ENCODE measurements around the gene LRSAM1.

LRSAM1 gene

DNA sequence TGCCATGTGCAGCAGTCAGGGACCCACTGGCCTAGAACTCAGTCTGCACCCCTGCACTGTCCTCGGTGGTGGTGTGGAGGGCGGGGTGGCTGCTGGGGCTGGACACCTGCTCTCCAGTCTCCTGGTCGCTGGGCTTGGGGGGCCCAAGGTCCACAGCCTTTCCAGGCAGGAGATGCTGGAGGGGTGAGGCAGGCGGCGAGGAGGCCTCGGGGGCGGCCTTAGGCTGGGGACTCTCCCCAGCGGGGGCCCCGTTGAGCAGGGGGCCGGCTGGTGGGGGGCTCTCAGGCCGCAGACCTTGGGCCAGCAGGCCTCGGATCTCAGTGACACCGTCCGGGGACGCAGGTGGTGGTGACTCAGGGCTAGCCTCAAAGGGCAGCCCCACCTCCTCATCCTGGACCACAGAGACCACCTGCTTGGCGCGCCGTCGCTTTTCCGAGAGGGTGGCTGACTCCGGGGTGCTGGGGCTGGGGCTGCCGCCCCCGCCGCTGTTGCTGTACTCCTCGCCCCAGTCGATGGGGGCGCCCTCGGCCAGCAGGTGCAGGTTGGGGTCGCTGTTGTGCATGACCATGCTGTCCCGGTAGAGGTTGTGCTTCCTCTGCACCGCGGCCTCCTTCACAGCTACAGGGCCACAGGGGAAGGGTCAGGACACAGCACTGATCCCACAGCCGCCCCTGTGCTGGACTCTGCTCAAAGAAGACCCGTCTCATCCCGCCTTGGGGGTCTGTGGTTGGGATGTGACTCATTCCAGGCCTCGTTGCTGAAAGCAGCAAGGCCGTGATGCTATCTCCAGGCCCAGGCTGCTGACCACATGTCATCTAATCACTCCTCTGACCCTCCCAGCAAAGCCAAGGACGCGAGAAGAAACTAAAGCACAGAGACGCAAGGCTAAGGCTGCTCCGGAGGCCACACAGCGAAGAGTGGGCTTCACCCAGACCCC, 55.8 kb downstream of the LRSAM1 start:
- TF ChIP-seq POLR2AphosphoS5 (IDR thresholded peaks at IDR 0.05; ENCODE audit: low read depth, low read length): no peak
- TF ChIP-seq PAX5 (IDR thresholded peaks at IDR 0.05; ENCODE audit: insufficient read depth, low read length, severe bottlenecking): no peak
- TF ChIP-seq SPI1 (IDR thresholded peaks at IDR 0.05; ENCODE audit: low read depth, low read length): no peak
- no peak for TF ChIP-seq POLR2A (IDR thresholded peaks at IDR 0.05; ENCODE audit: low read depth, low read length)
- no peak for TF ChIP-seq POU2F2 (IDR thresholded peaks at IDR 0.05; ENCODE audit: low read depth, low read length)
- no peak for TF ChIP-seq TAF1 (IDR thresholded peaks at IDR 0.05; ENCODE audit: low read depth, low read length)
- DNase-seq (ENCODE audit: insufficient read length, low spot score) (no peak), FAIRE-seq (no peak)

DNA sequence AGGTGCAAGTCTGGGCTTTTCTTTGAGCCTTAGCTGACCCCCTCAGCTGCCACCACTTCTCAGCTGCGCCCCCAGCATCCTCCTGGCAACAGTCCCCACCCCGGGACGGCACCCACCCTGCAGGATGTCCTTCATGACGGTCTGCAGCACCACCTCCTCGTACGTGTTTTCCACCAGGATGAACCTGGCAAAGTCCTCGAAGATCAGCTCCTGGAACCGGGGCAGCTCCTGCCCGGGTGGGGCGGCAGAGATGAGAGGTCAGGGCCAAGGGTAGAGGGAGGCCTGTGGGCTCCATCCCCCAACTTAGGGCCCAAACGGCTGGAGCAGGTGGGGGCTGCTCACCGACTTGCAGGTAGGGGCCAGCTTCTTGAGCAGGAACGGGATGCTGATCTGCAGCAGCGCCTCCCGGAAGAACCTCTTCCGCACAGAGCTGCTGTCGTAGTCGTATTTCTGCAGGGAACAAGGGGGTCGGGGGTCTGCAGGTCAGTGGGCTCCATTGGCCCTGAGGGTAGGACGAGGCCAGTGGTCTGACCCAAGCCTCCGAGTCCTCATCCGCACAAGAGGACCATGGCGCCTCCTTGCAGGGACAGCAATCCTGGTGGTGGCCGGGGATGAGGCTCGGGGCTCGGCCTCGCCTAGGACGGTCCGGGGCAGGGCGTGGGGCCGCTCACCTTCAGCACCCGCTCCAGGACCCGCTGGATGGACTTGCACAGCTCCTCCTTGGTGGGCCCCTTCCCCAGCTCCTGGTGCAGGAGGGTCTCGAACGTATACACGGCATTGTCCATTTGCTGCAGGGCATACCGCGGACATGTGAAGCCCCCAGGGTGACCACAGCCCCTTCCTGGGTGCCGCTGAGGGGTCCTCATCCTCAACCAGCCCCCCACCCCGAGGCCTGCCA, 56.7 kb downstream of the LRSAM1 start:
- no peak for FAIRE-seq
- no peak for TF ChIP-seq SPI1 (IDR thresholded peaks at IDR 0.05; ENCODE audit: low read depth, low read length)
- no peak for TF ChIP-seq POU2F2 (IDR thresholded peaks at IDR 0.05; ENCODE audit: low read depth, low read length)
- TF ChIP-seq TAF1 (IDR thresholded peaks at IDR 0.05; ENCODE audit: low read depth, low read length): no peak
- no peak for TF ChIP-seq POLR2A (IDR thresholded peaks at IDR 0.05; ENCODE audit: low read depth, low read length)
- no peak for TF ChIP-seq POLR2AphosphoS5 (IDR thresholded peaks at IDR 0.05; ENCODE audit: low read depth, low read length)
- TF ChIP-seq PAX5 (IDR thresholded peaks at IDR 0.05; ENCODE audit: insufficient read depth, low read length, severe bottlenecking): no peak
- no peak for DNase-seq (ENCODE audit: insufficient read length, low spot score)

DNA sequence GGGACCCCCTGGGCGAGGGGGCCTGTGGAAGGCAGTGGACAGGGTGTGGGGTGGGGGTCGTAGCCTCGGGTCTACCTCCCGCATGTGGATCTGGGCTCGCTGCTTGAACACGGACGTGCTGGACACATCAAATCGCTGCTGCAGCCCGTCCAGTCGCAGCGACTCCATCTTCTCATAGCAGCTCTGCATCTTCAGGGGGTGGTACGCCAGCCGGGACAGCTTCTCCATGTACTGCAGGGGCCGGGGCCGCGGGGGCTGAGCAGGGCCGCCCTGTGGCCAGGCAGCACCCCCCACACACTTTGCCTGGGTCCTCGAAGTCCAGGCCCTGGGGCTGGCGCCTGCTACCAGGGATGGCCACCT, 57.6 kb downstream of the LRSAM1 start:
- TF ChIP-seq PAX5 (IDR thresholded peaks at IDR 0.05; ENCODE audit: insufficient read depth, low read length, severe bottlenecking) (no peak), POLR2A (IDR thresholded peaks at IDR 0.05; ENCODE audit: low read depth, low read length) (no peak), POLR2AphosphoS5 (IDR thresholded peaks at IDR 0.05; ENCODE audit: low read depth, low read length) (no peak), SPI1 (IDR thresholded peaks at IDR 0.05; ENCODE audit: low read depth, low read length) (no peak), POU2F2 (IDR thresholded peaks at IDR 0.05; ENCODE audit: low read depth, low read length) (no peak), TAF1 (IDR thresholded peaks at IDR 0.05; ENCODE audit: low read depth, low read length) (no peak)
- FAIRE-seq: no peak
- no peak for DNase-seq (ENCODE audit: insufficient read length, low spot score)

DNA sequence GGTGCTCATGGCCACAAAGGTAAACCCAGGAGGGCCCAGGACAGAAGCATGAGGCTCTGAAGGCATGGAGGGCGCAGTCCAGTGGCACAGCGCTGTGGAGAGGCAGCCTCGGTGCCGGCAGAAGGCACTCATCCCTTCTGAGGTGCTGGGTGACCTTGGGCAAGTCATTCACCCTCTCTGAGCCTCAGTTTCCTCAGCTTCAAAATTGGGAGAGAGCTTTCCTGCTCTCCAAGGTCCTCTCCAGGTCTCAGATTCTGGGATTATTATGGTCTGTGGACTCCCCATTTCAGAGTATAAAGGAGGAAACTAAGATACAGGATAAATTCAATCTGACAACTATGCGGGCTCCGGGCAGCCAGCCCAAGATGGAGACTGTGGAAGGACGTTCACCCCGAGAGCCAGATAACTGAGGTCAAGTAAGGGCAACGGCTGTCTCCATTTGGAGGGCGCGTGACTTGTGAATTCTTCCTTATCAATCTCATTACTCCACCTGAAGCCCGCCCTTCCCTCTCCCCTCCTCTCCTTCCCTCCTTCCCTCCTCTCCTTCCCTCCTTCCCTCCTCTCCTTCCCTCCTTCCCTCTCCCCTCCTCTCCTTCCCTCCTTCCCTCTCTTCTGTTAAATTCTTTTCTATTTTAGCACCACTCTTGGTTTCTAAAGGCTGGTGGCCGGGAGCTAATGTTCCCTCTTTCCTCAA, 58.1 kb downstream of the LRSAM1 start:
- TF ChIP-seq POLR2AphosphoS5 (IDR thresholded peaks at IDR 0.05; ENCODE audit: low read depth, low read length) (no peak), TAF1 (IDR thresholded peaks at IDR 0.05; ENCODE audit: low read depth, low read length) (no peak), SPI1 (IDR thresholded peaks at IDR 0.05; ENCODE audit: low read depth, low read length) (no peak), POLR2A (IDR thresholded peaks at IDR 0.05; ENCODE audit: low read depth, low read length) (no peak), POU2F2 (IDR thresholded peaks at IDR 0.05; ENCODE audit: low read depth, low read length) (no peak), PAX5 (IDR thresholded peaks at IDR 0.05; ENCODE audit: insufficient read depth, low read length, severe bottlenecking) (no peak)
- no peak for DNase-seq (ENCODE audit: insufficient read length, low spot score)
- FAIRE-seq: no peak

DNA sequence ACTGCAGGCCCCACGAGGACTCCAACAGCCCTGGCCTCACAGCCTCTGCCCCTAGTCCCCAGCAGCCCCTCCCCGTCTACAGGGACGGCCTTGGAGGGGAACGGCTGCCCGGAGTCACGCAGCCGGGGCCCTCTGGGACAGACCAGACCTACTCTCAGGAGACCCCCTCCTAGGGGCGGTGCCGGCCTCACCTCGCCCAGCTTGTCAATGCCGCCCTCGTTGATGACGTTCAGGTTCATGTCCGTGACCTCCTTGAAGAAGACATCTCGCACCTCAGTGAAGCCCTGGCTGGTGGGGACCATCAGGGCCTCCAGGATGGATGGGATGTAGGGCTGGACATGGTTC, 58.6 kb downstream of the LRSAM1 start:
- DNase-seq (ENCODE audit: insufficient read length, low spot score) (no peak), FAIRE-seq (no peak)

DNA sequence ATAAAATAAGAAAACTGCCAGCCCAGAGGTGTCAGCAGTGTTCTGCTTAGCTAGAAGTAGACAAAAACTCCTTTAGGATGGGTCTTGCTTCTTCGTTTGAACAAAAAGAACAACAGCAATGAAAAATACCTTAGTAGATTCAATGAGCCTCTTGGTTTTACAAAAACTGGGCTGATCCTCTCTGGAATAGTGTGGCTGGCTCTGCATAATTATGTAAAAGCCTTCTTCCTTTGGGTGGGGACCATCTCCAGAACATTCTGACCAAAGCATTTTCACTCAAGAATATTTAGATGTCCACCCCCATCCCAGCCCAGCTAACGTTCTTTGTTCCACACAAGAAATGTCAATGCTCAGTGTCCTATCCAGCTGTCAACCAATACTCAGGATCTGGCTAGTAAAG, 63.2 kb downstream of the LRSAM1 start:
- FAIRE-seq (no peak), DNase-seq (ENCODE audit: insufficient read length, low spot score) (no peak)
- TF ChIP-seq POU2F2 (IDR thresholded peaks at IDR 0.05; ENCODE audit: low read depth, low read length) (no peak), POLR2A (IDR thresholded peaks at IDR 0.05; ENCODE audit: low read depth, low read length) (no peak), SPI1 (IDR thresholded peaks at IDR 0.05; ENCODE audit: low read depth, low read length) (no peak)

More for the DNA sequence above, 58.6 kb downstream of the LRSAM1 start:
- TF ChIP-seq POLR2A (IDR thresholded peaks at IDR 0.05; ENCODE audit: low read depth, low read length) (no peak), POU2F2 (IDR thresholded peaks at IDR 0.05; ENCODE audit: low read depth, low read length) (no peak), TAF1 (IDR thresholded peaks at IDR 0.05; ENCODE audit: low read depth, low read length) (no peak)

DNA sequence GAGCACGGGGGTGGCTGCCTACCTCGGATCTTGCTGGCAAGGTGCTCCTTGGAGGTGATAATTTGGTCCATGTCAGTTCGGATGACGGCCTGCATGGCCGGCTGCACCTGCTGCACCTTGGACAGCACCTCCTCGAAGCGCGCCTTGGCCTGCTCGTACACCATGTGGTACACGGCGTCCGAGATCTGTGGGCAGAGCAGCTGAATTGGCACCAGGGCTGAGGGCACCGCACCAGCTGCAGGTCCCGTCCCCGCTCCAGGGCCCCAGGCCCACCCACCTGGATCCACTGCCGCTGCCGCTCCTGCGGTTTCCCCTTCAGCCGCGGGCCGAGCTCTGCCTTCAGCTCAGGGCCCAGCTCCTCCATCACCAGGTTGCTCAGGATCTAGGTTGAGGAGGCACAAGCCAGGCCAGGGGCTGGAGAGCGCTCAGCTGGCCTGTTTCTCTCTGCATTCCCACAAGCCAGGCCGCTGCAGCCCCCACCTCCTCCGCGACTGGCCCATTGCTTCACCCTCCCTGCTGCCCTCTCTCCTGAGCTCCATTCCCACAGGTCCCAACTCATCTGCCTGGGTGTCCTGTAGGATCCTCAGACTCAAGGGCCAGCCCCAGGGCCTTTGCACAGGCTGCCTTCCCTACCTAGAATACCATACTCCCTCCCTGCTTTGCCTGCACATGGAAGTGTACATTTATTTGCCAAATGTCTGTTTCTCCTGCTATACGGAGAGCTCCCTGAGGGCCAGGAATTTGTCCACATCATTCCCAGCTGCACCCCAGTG, 65.7 kb downstream of the LRSAM1 start:
- DNase-seq (ENCODE audit: insufficient read length, low spot score): no peak
- TF ChIP-seq POU2F2 (IDR thresholded peaks at IDR 0.05; ENCODE audit: low read depth, low read length): no peak
- no peak for TF ChIP-seq TAF1 (IDR thresholded peaks at IDR 0.05; ENCODE audit: low read depth, low read length)
- no peak for TF ChIP-seq POLR2A (IDR thresholded peaks at IDR 0.05; ENCODE audit: low read depth, low read length)
- no peak for TF ChIP-seq POLR2AphosphoS5 (IDR thresholded peaks at IDR 0.05; ENCODE audit: low read depth, low read length)
- no peak for TF ChIP-seq PAX5 (IDR thresholded peaks at IDR 0.05; ENCODE audit: insufficient read depth, low read length, severe bottlenecking)
- no peak for TF ChIP-seq SPI1 (IDR thresholded peaks at IDR 0.05; ENCODE audit: low read depth, low read length)
- no peak for FAIRE-seq

DNA sequence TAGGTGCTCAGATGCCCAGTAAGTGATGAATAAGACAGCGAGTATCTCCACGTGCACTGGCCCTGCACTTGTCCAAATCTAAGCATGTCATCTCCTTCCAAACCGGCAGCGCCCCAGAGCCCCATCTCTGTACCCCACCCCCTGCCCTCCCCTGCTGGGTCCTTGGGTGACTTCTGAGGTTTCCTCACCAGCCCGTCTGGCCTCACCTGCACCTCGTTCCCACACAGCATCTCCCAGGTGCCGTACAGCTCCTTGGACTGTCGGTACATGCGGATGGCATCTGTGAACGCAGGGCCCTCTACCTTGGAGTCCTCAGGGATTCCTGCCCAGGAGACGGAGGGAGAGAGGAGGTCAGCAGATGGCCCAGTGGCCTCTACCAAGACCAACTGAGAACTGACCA, 66.3 kb downstream of the LRSAM1 start:
- no peak for FAIRE-seq
- TF ChIP-seq PAX5 (IDR thresholded peaks at IDR 0.05; ENCODE audit: insufficient read depth, low read length, severe bottlenecking): no peak
- TF ChIP-seq POU2F2 (IDR thresholded peaks at IDR 0.05; ENCODE audit: low read depth, low read length): no peak
- no peak for TF ChIP-seq POLR2AphosphoS5 (IDR thresholded peaks at IDR 0.05; ENCODE audit: low read depth, low read length)
- no peak for TF ChIP-seq POLR2A (IDR thresholded peaks at IDR 0.05; ENCODE audit: low read depth, low read length)
- no peak for TF ChIP-seq TAF1 (IDR thresholded peaks at IDR 0.05; ENCODE audit: low read depth, low read length)
- TF ChIP-seq SPI1 (IDR thresholded peaks at IDR 0.05; ENCODE audit: low read depth, low read length): no peak
- DNase-seq (ENCODE audit: insufficient read length, low spot score): no peak

Measured in GM12891 (cell line).